GM18499 (cell line): ENCODE measurements around the gene ING2.
"Not testable (repeated sequence)": the region's sequence is repeated elsewhere in the genome, so short reads cannot be mapped to it uniquely, and the experiment has no call there.

Experiments used
- ATAC-seq: cut with Tn5 transposase; IDR thresholded peaks from one replicate; pipeline ENCODE4 v1.9.1; 2021; ENCODE audit warnings: moderate number of reproducible peaks; ENCODE audit not compliant: insufficient read depth, unreplicated experiment

The ING2 gene

GRCh38 chr4:183504930-183505610 is at the start of gene ING2:
Gene ING2, plus strand, starts transcription at chr4:183505058. Its CDS starts 138 bp downstream, at chr4:183505196.
- peak; percentile 21 for ATAC-seq

GRCh38 chr4:183455431-183456195 is 49.2 kb upstream of the ING2 start:
- ATAC-seq: no peak

- no peak for ATAC-seq
These were observed 46.9 kb upstream of the ING2 start for GRCh38 chr4:183458005-183458404.

- not testable (repeated sequence) for ATAC-seq
These were observed 40.8 kb upstream of the ING2 start for GRCh38 chr4:183463903-183464619.

- ATAC-seq: not testable (repeated sequence)
These were observed 39.0 kb upstream of the ING2 start for GRCh38 chr4:183465879-183466278.

- ATAC-seq: no peak
These were observed 37.6 kb upstream of the ING2 start for GRCh38 chr4:183467246-183467645.

- no peak for ATAC-seq
These were observed 36.4 kb upstream of the ING2 start for GRCh38 chr4:183468210-183469095.

- no peak for ATAC-seq
These were observed 35.6 kb upstream of the ING2 start for GRCh38 chr4:183469285-183469684.

- no peak for ATAC-seq
These were observed 34.9 kb upstream of the ING2 start for GRCh38 chr4:183469936-183470335.

- no peak for ATAC-seq
These were observed 34.0 kb upstream of the ING2 start for GRCh38 chr4:183470821-183471220.

GRCh38 chr4:183471946-183472708 is 32.7 kb upstream of the ING2 start:
- no peak for ATAC-seq

- no peak for ATAC-seq
These were observed 26.7 kb upstream of the ING2 start for GRCh38 chr4:183478123-183478522.

GRCh38 chr4:183478926-183479325 is 25.9 kb upstream of the ING2 start:
- no peak for ATAC-seq

- ATAC-seq: not testable (repeated sequence)
These were observed 22.3 kb upstream of the ING2 start for GRCh38 chr4:183482515-183483095.

- ATAC-seq: no peak
These were observed 20.9 kb upstream of the ING2 start for GRCh38 chr4:183483997-183484396.

- no peak for ATAC-seq
These were observed 19.3 kb upstream of the ING2 start for GRCh38 chr4:183485411-183486160.

- no peak for ATAC-seq
These were observed 12.1 kb upstream of the ING2 start for GRCh38 chr4:183492791-183493222.

- no peak for ATAC-seq
These were observed 11.6 kb upstream of the ING2 start for GRCh38 chr4:183493246-183493645.
